Central memory CD8-positive, alpha-beta T cell (primary cell): ENCODE data around the gene CAMK1D.

Experiments
- ATAC-seq: fragments of 150-1000 bp; cut with Tn5 transposase; replicated peaks from 2 replicates; pipeline ENCODE4 v1.10.0; 2022; ENCODE audit warnings: mild to moderate bottlenecking, moderate FRiP score, moderate number of reproducible peaks; ENCODE audit not compliant: poor library complexity, severe bottlenecking; ENCODE audit errors: extremely low read depth
- DNase-seq, 2 donors: peaks; one replicate each; pipeline ENCODE4 v3.0.0; 2021; ENCODE audit warnings: low spot score in 2 of 2
- H3K27ac Mint-ChIP-seq: one replicate; pipeline ENCODE4 v1.8.0; 2022; ENCODE audit warnings: low read depth, mild to moderate bottlenecking, moderate library complexity, mixed read lengths
- H3K27me3 Mint-ChIP-seq: one replicate; pipeline ENCODE4 v1.8.0; 2022; ENCODE audit warnings: mixed read lengths
- H3K36me3 Mint-ChIP-seq: one replicate; pipeline ENCODE4 v1.8.0; 2022; ENCODE audit warnings: mild to moderate bottlenecking, moderate library complexity, mixed read lengths; ENCODE audit not compliant: insufficient read depth
- H3K4me1 Mint-ChIP-seq: one replicate; pipeline ENCODE4 v1.8.0; 2022; ENCODE audit warnings: mixed read lengths
- H3K4me3 Mint-ChIP-seq: one replicate; pipeline ENCODE4 v1.8.0; 2022; ENCODE audit warnings: mild to moderate bottlenecking, moderate library complexity, mixed read lengths
- H3K9me3 Mint-ChIP-seq: one replicate; pipeline ENCODE4 v1.8.0; 2022; ENCODE audit warnings: mixed read lengths

Gene CAMK1D

GRCh38 chr10:12401466-12401865, 52.1 kb downstream of the CAMK1D start:
- Mint-ChIP-seq H3K27me3 (no peaks in the 10 kb centered on the region), H3K27ac (no peak overlapping the region), H3K9me3 (no peaks in the 10 kb centered on the region), H3K4me3 (no peak overlapping the region), H3K4me1 (peaks cover 7% of the 10 kb centered on the region), H3K36me3 (peaks cover 8% of the 10 kb centered on the region)
- no peak for DNase-seq
- no peak for ATAC-seq

GRCh38 chr10:12403119-12403518, 53.8 kb downstream of the CAMK1D start:
- Mint-ChIP-seq H3K4me1 (peaks cover 14% of the 10 kb centered on the region), H3K27me3 (no peaks in the 10 kb centered on the region), H3K4me3 (no peak overlapping the region), H3K36me3 (peaks cover 7% of the 10 kb centered on the region), H3K27ac (no peak overlapping the region), H3K9me3 (no peaks in the 10 kb centered on the region)
- no peak for DNase-seq
- no peak for ATAC-seq

GRCh38 chr10:12405342-12406320, 56.3 kb downstream of the CAMK1D start:
- Mint-ChIP-seq H3K9me3 (no peaks in the 10 kb centered on the region), H3K27ac (no peak overlapping the region), H3K4me1 (peaks cover 22% of the 10 kb centered on the region), H3K36me3 (peaks cover 7% of the 10 kb centered on the region), H3K27me3 (no peaks in the 10 kb centered on the region), H3K4me3 (no peak overlapping the region)
- no peak for ATAC-seq
- DNase-seq, result no peak

- ATAC-seq (no peak), DNase-seq (no peak)
- no peaks in the 10 kb centered on the region for H3K9me3 Mint-ChIP-seq
- no peak overlapping the region for H3K27ac Mint-ChIP-seq
- no peak overlapping the region for H3K4me3 Mint-ChIP-seq
- peaks cover 18% of the 10 kb centered on the region for H3K4me1 Mint-ChIP-seq
- H3K27me3 Mint-ChIP-seq, result no peaks in the 10 kb centered on the region
- H3K36me3 Mint-ChIP-seq, result peaks cover 7% of the 10 kb centered on the region
Observed at GRCh38 chr10:12406764-12407400, 57.5 kb downstream of the CAMK1D start.

GRCh38 chr10:12408472-12408871, 59.1 kb downstream of the CAMK1D start:
- DNase-seq (no peak), ATAC-seq (no peak)
- H3K27me3 Mint-ChIP-seq, result no peaks in the 10 kb centered on the region
- H3K4me3 Mint-ChIP-seq, result no peak overlapping the region
- peaks cover 12% of the 10 kb centered on the region for H3K36me3 Mint-ChIP-seq
- H3K9me3 Mint-ChIP-seq, result peaks cover 4% of the 10 kb centered on the region
- H3K4me1 Mint-ChIP-seq, result peaks cover 27% of the 10 kb centered on the region
- H3K27ac Mint-ChIP-seq, result no peak overlapping the region

GRCh38 chr10:12409161-12409560, 59.8 kb downstream of the CAMK1D start:
- Mint-ChIP-seq H3K9me3 (peaks cover 6% of the 10 kb centered on the region), H3K4me3 (no peak overlapping the region), H3K27ac (no peak overlapping the region), H3K4me1 (peaks cover 29% of the 10 kb centered on the region), H3K36me3 (peaks cover 11% of the 10 kb centered on the region), H3K27me3 (no peaks in the 10 kb centered on the region)
- ATAC-seq, result no peak
- DNase-seq, result no peak

- no peak overlapping the region for H3K27ac Mint-ChIP-seq
- peaks cover 29% of the 10 kb centered on the region for H3K4me1 Mint-ChIP-seq
Observed at GRCh38 chr10:12409613-12410012, 60.3 kb downstream of the CAMK1D start.

GRCh38 chr10:12412666-12413368, 63.5 kb downstream of the CAMK1D start:
- Mint-ChIP-seq H3K36me3 (peaks cover 5% of the 10 kb centered on the region), H3K27me3 (no peaks in the 10 kb centered on the region), H3K27ac (no peak overlapping the region), H3K4me3 (no peak overlapping the region), H3K9me3 (peaks cover 6% of the 10 kb centered on the region), H3K4me1 (peaks cover 24% of the 10 kb centered on the region)
- peak in 1 of 2 donors; percentile 15 for DNase-seq
- ATAC-seq, result peak; percentile 74

More at GRCh38 chr10:12409613-12410012, 60.3 kb downstream of the CAMK1D start:
- Mint-ChIP-seq H3K9me3 (peaks cover 6% of the 10 kb centered on the region), H3K36me3 (peaks cover 8% of the 10 kb centered on the region), H3K27me3 (no peaks in the 10 kb centered on the region), H3K4me3 (no peak overlapping the region)
- no peak for ATAC-seq
- DNase-seq, result no peak

- Mint-ChIP-seq H3K9me3 (peaks cover 6% of the 10 kb centered on the region), H3K4me1 (peaks cover 24% of the 10 kb centered on the region), H3K36me3 (peaks cover 5% of the 10 kb centered on the region), H3K4me3 (no peak overlapping the region), H3K27ac (no peak overlapping the region), H3K27me3 (no peaks in the 10 kb centered on the region)
- ATAC-seq (peak; percentile 33), DNase-seq (no peak)
Observed at GRCh38 chr10:12413369-12413711, 64.0 kb downstream of the CAMK1D start.

- Mint-ChIP-seq H3K4me1 (peaks cover 28% of the 10 kb centered on the region), H3K27ac (no peak overlapping the region), H3K27me3 (no peaks in the 10 kb centered on the region), H3K4me3 (no peak overlapping the region), H3K9me3 (peaks cover 6% of the 10 kb centered on the region), H3K36me3 (peaks cover 5% of the 10 kb centered on the region)
- ATAC-seq (no peak), DNase-seq (no peak)
Observed at GRCh38 chr10:12414278-12414989, 65.1 kb downstream of the CAMK1D start.

GRCh38 chr10:12416344-12417050, 67.2 kb downstream of the CAMK1D start:
- no peak for DNase-seq
- Mint-ChIP-seq H3K27ac (peak overlapping the region; percentile 10), H3K9me3 (peaks cover 6% of the 10 kb centered on the region), H3K27me3 (no peaks in the 10 kb centered on the region), H3K4me1 (peaks cover 28% of the 10 kb centered on the region), H3K4me3 (no peak overlapping the region), H3K36me3 (peaks cover 5% of the 10 kb centered on the region)
- no peak for ATAC-seq
